ENCODE measurements around the gene TMTC3.

- TF ChIP-seq CTCF (IDR thresholded peaks at IDR 0.05) (no peak), POLR2A (IDR thresholded peaks at IDR 0.05) (no peak)
These were observed 60.4 kb downstream of the TMTC3 start for GRCh38 chr12:88202500-88202899.
